PC-3 (cell line): ENCODE results near the gene CDH12. TPM values are rescaled to one million over a fixed set of nuclear protein-coding genes. Genes with fewer than 3 reads are reported as not detected.

Experiments
- ATAC-seq: fragments of 200-7000 bp; cut with Tn5 transposase; 2 replicates; pipeline ENCODE4 v1.9.1; 2020; ENCODE audit warnings: mild to moderate bottlenecking, moderate library complexity
- BruUV-seq: library from RNA; stranded (reverse); fragments of 400-500 nt; replicated peaks from 2 replicates; lab custom pipeline; 2021; lab: Mats Ljungman, UMichigan
- CTCF ChIA-PET: fragments of 300-600 bp; sonication (Branson Sonifier 250); formaldehyde crosslinking; loops from one replicate; lab custom pipeline; 2022; ENCODE audit warnings: antibody characterized with exemption; lab: Charles Lee
- POLR2A ChIA-PET: fragments of 300-600 bp; sonication (Branson Sonifier 250); formaldehyde crosslinking; loops from one replicate; lab custom pipeline; 2022; ENCODE audit warnings: antibody characterized with exemption; ENCODE audit not compliant: unreplicated experiment; lab: Charles Lee
- DNase-seq: peaks from one replicate; pipeline ENCODE4 v3.0.0-alpha.2; 2015
- H2AFZ ChIP-seq: fragments of 300-600 bp; sonication (generic); 2 replicates; pipeline ENCODE4 v1.6.0; 2016; ENCODE audit warnings: antibody characterized with exemption, low read length
- H3F3A ChIP-seq: fragments of 300-600 bp; sonication (generic); one replicate; pipeline ENCODE4 v1.6.0; 2017; ENCODE audit warnings: antibody characterized with exemption, low read length, control low read depth, mild to moderate bottlenecking; ENCODE audit not compliant: unreplicated experiment
- H3K27ac ChIP-seq: fragments of 300-600 bp; sonication (generic); 2 replicates; pipeline ENCODE4 v1.5.1; 2016; ENCODE audit warnings: mild to moderate bottlenecking, low read length
- H3K27me3 ChIP-seq: fragments of 300-600 bp; sonication (generic); 2 replicates; pipeline ENCODE4 v1.6.1; 2016; ENCODE audit warnings: low read length, mixed read lengths
- H3K36me3 ChIP-seq: fragments of 300-600 bp; sonication (generic); 2 replicates; pipeline ENCODE4 v1.6.1; 2016; ENCODE audit warnings: low read depth, mixed run types, low read length, mixed read lengths
- H3K4me1 ChIP-seq: fragments of 300-600 bp; sonication (generic); 2 replicates; pipeline ENCODE4 v1.5.1; 2016; ENCODE audit warnings: low read length; ENCODE audit not compliant: insufficient read depth
- H3K4me2 ChIP-seq: fragments of 300-600 bp; sonication (generic); 2 replicates; pipeline ENCODE4 v1.6.0; 2016; ENCODE audit warnings: low read length
- H3K4me3 ChIP-seq: fragments of 300-600 bp; sonication (generic); 2 replicates; pipeline ENCODE4 v1.5.1; 2016; ENCODE audit warnings: mild to moderate bottlenecking, low read length, mixed read lengths
- H3K79me2 ChIP-seq: fragments of 300-600 bp; sonication (generic); 2 replicates; pipeline ENCODE4 v1.6.1; 2017; ENCODE audit warnings: low read length, mixed read lengths
- H3K9ac ChIP-seq: fragments of 300-600 bp; sonication (generic); 2 replicates; pipeline ENCODE4 v1.6.0; 2016; ENCODE audit warnings: mild to moderate bottlenecking, low read length
- H3K9me2 ChIP-seq: fragments of 300-600 bp; sonication (generic); replicated peaks from 2 replicates; pipeline ENCODE4 v1.6.1; 2016; ENCODE audit warnings: mixed run types, low read length, mixed read lengths
- H3K9me3 ChIP-seq: fragments of 300-600 bp; sonication (generic); 2 replicates; pipeline ENCODE4 v1.6.1; 2016; ENCODE audit warnings: low read length, mixed read lengths
- H4K20me1 ChIP-seq: fragments of 300-600 bp; sonication (generic); 2 replicates; pipeline ENCODE4 v1.6.1; 2016; ENCODE audit warnings: low read length, mixed read lengths
- CTCF ChIP-seq: fragments of 300-600 bp; sonication (generic); conservative IDR thresholded peaks from 2 replicates; pipeline ENCODE4 v1.5.1; 2017; ENCODE audit warnings: antibody characterized with exemption, low read depth, mild to moderate bottlenecking, low read length
- EZH2 ChIP-seq: fragments of 300-600 bp; sonication (generic); IDR thresholded peaks from one replicate; pipeline ENCODE4 v1.6.1; 2017; ENCODE audit warnings: antibody characterized with exemption, mild to moderate bottlenecking, low read length; ENCODE audit not compliant: unreplicated experiment
- EZH2phosphoT487 ChIP-seq: fragments of 300-600 bp; sonication (generic); IDR thresholded peaks from 2 replicates; pipeline ENCODE4 v1.6.1; 2018; ENCODE audit warnings: mild to moderate bottlenecking, antibody characterized with exemption, low read length, borderline replicate concordance
- intact Hi-C: fragments of 100-400 bp; cut with micrococcal nuclease; formaldehyde crosslinking; loops from 2 replicates; pipeline ENCODE4 v1.9.0; 2023
- total RNA-seq: library from RNA; depleted of rRNA; stranded (reverse); fragments of >200 nt; gene quantifications from 2 replicates; pipeline ENCODE4 v1.2.3, GENCODE V29; 2014

Gene CDH12
- total RNA-seq, 1 experiment from 2014 or later = 0.44 TPM

- Histone ChIP-seq H4K20me1 (no peaks in the 10 kb centered on the region), H3K9me2 (no peaks in the 10 kb centered on the region), H3K79me2 (no peaks in the 10 kb centered on the region), H3K4me3 (no peak overlapping the region), H3K4me1 (no peaks in the 10 kb centered on the region), H3F3A (no peaks in the 10 kb centered on the region), H3K27me3 (peaks cover 4% of the 10 kb centered on the region; the same call in 1 of the 2 replicates), H3K9ac (no peak overlapping the region), H3K36me3 (no peaks in the 10 kb centered on the region), H3K4me2 (no peak overlapping the region), H3K27ac (no peak overlapping the region), H3K9me3 (no peaks in the 10 kb centered on the region), H2AFZ (no peak overlapping the region)
- CTCF ChIA-PET = no interaction called here
- TF ChIP-seq CTCF = no peak
- POLR2A ChIA-PET = no interaction called here
- no TSS peak for BruUV-seq
- DNase-seq (no peak), ATAC-seq (no peak)
- intact Hi-C loops = no loop called here
These were observed 538.6 kb downstream of the CDH12 start for GRCh38 chr5:22314548-22314947.

- no TSS peak for BruUV-seq
These were observed 547.1 kb downstream of the CDH12 start for GRCh38 chr5:22306011-22306410.

GRCh38 chr5:22295832-22296231 lies 557.3 kb downstream of the CDH12 start:
- Histone ChIP-seq H3K27ac (no peak overlapping the region), H3K36me3 (no peaks in the 10 kb centered on the region), H3K4me2 (no peak overlapping the region), H3K4me3 (no peak overlapping the region), H3K27me3 (no peaks in the 10 kb centered on the region), H3K9me2 (no peaks in the 10 kb centered on the region), H2AFZ (no peak overlapping the region), H3K79me2 (no peaks in the 10 kb centered on the region), H3K9me3 (peaks cover 14% of the 10 kb centered on the region; the same call in 1 of the 2 replicates), H3F3A (no peaks in the 10 kb centered on the region), H3K9ac (no peak overlapping the region), H4K20me1 (no peaks in the 10 kb centered on the region), H3K4me1 (no peaks in the 10 kb centered on the region)
- no peak for DNase-seq
- no peak for TF ChIP-seq EZH2
- no peak for TF ChIP-seq EZH2phosphoT487
- TF ChIP-seq CTCF = no peak
- ChIA-PET CTCF (no interaction called here), POLR2A (no interaction called here)
- no TSS peak for BruUV-seq
- intact Hi-C loops = no loop called here
- no peak for ATAC-seq

More at GRCh38 chr5:22306011-22306410, 547.1 kb downstream of the CDH12 start:
- no peaks in the 10 kb centered on the region for H3K9me2 ChIP-seq
- no peak overlapping the region for H2AFZ ChIP-seq
- H3K4me1 ChIP-seq = no peaks in the 10 kb centered on the region
- no peaks in the 10 kb centered on the region for H3F3A ChIP-seq
- H3K4me3 ChIP-seq = no peak overlapping the region
- CTCF ChIA-PET = no interaction called here
- POLR2A ChIA-PET = no interaction called here
- ATAC-seq (no peak), DNase-seq (no peak)
- no peaks in the 10 kb centered on the region for H4K20me1 ChIP-seq
- H3K4me2 ChIP-seq = no peak overlapping the region
- H3K27ac ChIP-seq = no peak overlapping the region
- intact Hi-C loops = no loop called here
- H3K9ac ChIP-seq = no peak overlapping the region
- TF ChIP-seq CTCF (no peak), EZH2phosphoT487 (no peak), EZH2 (no peak)
- no peaks in the 10 kb centered on the region for H3K36me3 ChIP-seq
- 0 out of 2 replicates have a peak, but pooled peaks cover 3% of the 10 kb centered on the region for H3K27me3 ChIP-seq
- H3K79me2 ChIP-seq = no peaks in the 10 kb centered on the region
- no peaks in the 10 kb centered on the region for H3K9me3 ChIP-seq
